GM10248 (cell line): ENCODE measurements around the gene KCNMA1.

Experiments
- CTCF ChIA-PET: fragments of 300-600 bp; sonication (Branson Sonifier 250); formaldehyde crosslinking; extraction: SDS; loops from one replicate; lab custom pipeline; 2021; ENCODE audit warnings: antibody characterized with exemption; lab: Yijun Ruan, JAX
- POLR2A ChIA-PET: fragments of 350-650 bp; sonication (Branson Sonifier 250); formaldehyde crosslinking; extraction: SDS; loops from one replicate; lab custom pipeline; 2020; ENCODE audit warnings: antibody characterized with exemption; lab: Yijun Ruan, JAX
- DNase-seq: peaks from one replicate; pipeline ENCODE4 v3.0.0; 2012; ENCODE audit errors: extremely low spot score
- CTCF ChIP-seq: IDR thresholded peaks from 2 replicates; pipeline ENCODE4 v1.5.1; 2012; ENCODE audit warnings: mild to moderate bottlenecking, low read depth; ENCODE audit errors: extremely low read depth, missing control alignments, control extremely low read depth

The KCNMA1 gene

GRCh38 chr10:76874896-76875295, 762.7 kb downstream of the KCNMA1 start:
- DNase-seq, result no peak
- ChIA-PET CTCF (no interaction called here), POLR2A (no interaction called here)
- no peak for TF ChIP-seq CTCF

- no peak for TF ChIP-seq CTCF
- DNase-seq, result no peak
- CTCF ChIA-PET, result no interaction called here
- POLR2A ChIA-PET, result no interaction called here
Observed at GRCh38 chr10:76874176-76874575, 763.4 kb downstream of the KCNMA1 start.

GRCh38 chr10:76871697-76872295, 765.8 kb downstream of the KCNMA1 start:
- ChIA-PET POLR2A (no interaction called here), CTCF (no interaction called here)
- no peak for TF ChIP-seq CTCF
- peak; percentile 2 for DNase-seq

- DNase-seq, result peak; percentile 1
- CTCF ChIA-PET, result no interaction called here
- POLR2A ChIA-PET, result no interaction called here
- no peak for TF ChIP-seq CTCF
Observed at GRCh38 chr10:76869931-76870330, 767.7 kb downstream of the KCNMA1 start.

GRCh38 chr10:76868098-76868977, 769.3 kb downstream of the KCNMA1 start:
- ChIA-PET CTCF (interaction anchor here (0.9 to 1.4 kb wide), 4 partner anchors 10 to 111 kb away, joined by 3 to 5 read pairs (median 3); no protein-coding TSS in a partner anchor), POLR2A (no interaction called here)
- no peak for TF ChIP-seq CTCF
- DNase-seq, result no peak

- CTCF ChIA-PET, result interaction anchor here (1.1 to 1.5 kb wide), 3 partner anchors 11 to 23 kb away, joined by 3 to 4 read pairs (median 3); no protein-coding TSS in a partner anchor
- no peak for DNase-seq
- TF ChIP-seq CTCF, result no peak
- POLR2A ChIA-PET, result no interaction called here
Observed at GRCh38 chr10:76866841-76867586, 770.6 kb downstream of the KCNMA1 start.
